ENCODE measurements around the gene GRIP1.

Gene GRIP1

GRCh38 chr12:66331814-66332213 is 347.1 kb downstream of the GRIP1 start:
- no peaks in the 10 kb centered on the region for H3K9me3 ChIP-seq (ENCODE audit: control insufficient read depth in 2 of 2, low read length in 2 of 2)
- no peak overlapping the region for H3K9ac ChIP-seq (ENCODE audit: low read length in 2 of 2)
- no peak overlapping the region for H3K27ac ChIP-seq (ENCODE audit: low read length)
- peaks cover 3 to 10% of the 10 kb centered on the region in 2 donors for H3K36me3 ChIP-seq (ENCODE audit: control insufficient read depth in 2 of 2, insufficient read depth in 2 of 2, low read length in 2 of 2)
- no peaks in the 10 kb centered on the region for H3K4me1 ChIP-seq (ENCODE audit: control insufficient read depth, insufficient read depth, low read length)
- H3K27me3 ChIP-seq (ENCODE audit: control insufficient read depth in 1 of 2, insufficient read depth in 2 of 2, low read length in 2 of 2), result no peaks in the 10 kb centered on the region
- H3K4me3 ChIP-seq (ENCODE audit: low read length in 2 of 2), result no peak overlapping the region

GRCh38 chr12:66331016-66331415 is 347.9 kb downstream of the GRIP1 start:
- Histone ChIP-seq H3K9me3 (ENCODE audit: control insufficient read depth in 2 of 2, low read length in 2 of 2) (no peaks in the 10 kb centered on the region), H3K4me1 (ENCODE audit: control insufficient read depth, insufficient read depth, low read length) (no peaks in the 10 kb centered on the region), H3K36me3 (ENCODE audit: control insufficient read depth in 2 of 2, insufficient read depth in 2 of 2, low read length in 2 of 2) (peaks cover 3 to 10% of the 10 kb centered on the region in 2 donors), H3K9ac (ENCODE audit: low read length in 2 of 2) (no peak overlapping the region), H3K4me3 (ENCODE audit: low read length in 2 of 2) (no peak overlapping the region), H3K27me3 (ENCODE audit: control insufficient read depth in 1 of 2, insufficient read depth in 2 of 2, low read length in 2 of 2) (no peaks in the 10 kb centered on the region), H3K27ac (ENCODE audit: low read length) (no peak overlapping the region)

- no peaks in the 10 kb centered on the region for H3K27me3 ChIP-seq (ENCODE audit: control insufficient read depth in 1 of 2, insufficient read depth in 2 of 2, low read length in 2 of 2)
- H3K9ac ChIP-seq (ENCODE audit: low read length in 2 of 2), result no peak overlapping the region
- no peak overlapping the region for H3K27ac ChIP-seq (ENCODE audit: low read length)
- H3K4me3 ChIP-seq (ENCODE audit: low read length in 2 of 2), result no peak overlapping the region
- H3K4me1 ChIP-seq (ENCODE audit: control insufficient read depth, insufficient read depth, low read length), result no peaks in the 10 kb centered on the region
- H3K9me3 ChIP-seq (ENCODE audit: control insufficient read depth in 2 of 2, low read length in 2 of 2), result no peaks in the 10 kb centered on the region
- peaks cover 3 to 10% of the 10 kb centered on the region in 2 donors for H3K36me3 ChIP-seq (ENCODE audit: control insufficient read depth in 2 of 2, insufficient read depth in 2 of 2, low read length in 2 of 2)
Measured at GRCh38 chr12:66329941-66330340, 348.9 kb downstream of the GRIP1 start.

- no peak overlapping the region for H3K27ac ChIP-seq (ENCODE audit: low read length)
- H3K4me3 ChIP-seq (ENCODE audit: low read length in 2 of 2), result no peak overlapping the region
- no peaks in the 10 kb centered on the region for H3K9me3 ChIP-seq (ENCODE audit: control insufficient read depth in 2 of 2, low read length in 2 of 2)
- H3K27me3 ChIP-seq (ENCODE audit: control insufficient read depth in 1 of 2, insufficient read depth in 2 of 2, low read length in 2 of 2), result no peaks in the 10 kb centered on the region
- H3K4me1 ChIP-seq (ENCODE audit: control insufficient read depth, insufficient read depth, low read length), result no peaks in the 10 kb centered on the region
- no peak overlapping the region for H3K9ac ChIP-seq (ENCODE audit: low read length in 2 of 2)
- no peaks in the 10 kb centered on the region for H3K36me3 ChIP-seq (ENCODE audit: control insufficient read depth in 2 of 2, insufficient read depth in 2 of 2, low read length in 2 of 2)
Measured at GRCh38 chr12:66323017-66323416, 355.9 kb downstream of the GRIP1 start.

GRCh38 chr12:66321435-66321834 is 357.4 kb downstream of the GRIP1 start:
- Histone ChIP-seq H3K27ac (ENCODE audit: low read length) (no peak overlapping the region), H3K36me3 (ENCODE audit: control insufficient read depth in 2 of 2, insufficient read depth in 2 of 2, low read length in 2 of 2) (no peaks in the 10 kb centered on the region), H3K4me1 (ENCODE audit: control insufficient read depth, insufficient read depth, low read length) (no peaks in the 10 kb centered on the region), H3K9ac (ENCODE audit: low read length in 2 of 2) (no peak overlapping the region), H3K4me3 (ENCODE audit: low read length in 2 of 2) (no peak overlapping the region), H3K27me3 (ENCODE audit: control insufficient read depth in 1 of 2, insufficient read depth in 2 of 2, low read length in 2 of 2) (no peaks in the 10 kb centered on the region), H3K9me3 (ENCODE audit: control insufficient read depth in 2 of 2, low read length in 2 of 2) (no peaks in the 10 kb centered on the region)

- no peak overlapping the region for H3K9ac ChIP-seq (ENCODE audit: low read length in 2 of 2)
- H3K4me1 ChIP-seq (ENCODE audit: control insufficient read depth, insufficient read depth, low read length), result no peaks in the 10 kb centered on the region
- no peak overlapping the region for H3K27ac ChIP-seq (ENCODE audit: low read length)
- H3K4me3 ChIP-seq (ENCODE audit: low read length in 2 of 2), result no peak overlapping the region
- no peaks in the 10 kb centered on the region for H3K27me3 ChIP-seq (ENCODE audit: control insufficient read depth in 1 of 2, insufficient read depth in 2 of 2, low read length in 2 of 2)
- H3K36me3 ChIP-seq (ENCODE audit: control insufficient read depth in 2 of 2, insufficient read depth in 2 of 2, low read length in 2 of 2), result no peaks in the 10 kb centered on the region
- H3K9me3 ChIP-seq (ENCODE audit: control insufficient read depth in 2 of 2, low read length in 2 of 2), result no peaks in the 10 kb centered on the region
Measured at GRCh38 chr12:66320996-66321395, 357.9 kb downstream of the GRIP1 start.

GRCh38 chr12:66319266-66319954 is 359.5 kb downstream of the GRIP1 start:
- Histone ChIP-seq H3K4me1 (ENCODE audit: control insufficient read depth, insufficient read depth, low read length) (no peaks in the 10 kb centered on the region), H3K9ac (ENCODE audit: low read length in 2 of 2) (no peak overlapping the region), H3K9me3 (ENCODE audit: control insufficient read depth in 2 of 2, low read length in 2 of 2) (no peaks in the 10 kb centered on the region), H3K27ac (ENCODE audit: low read length) (no peak overlapping the region), H3K27me3 (ENCODE audit: control insufficient read depth in 1 of 2, insufficient read depth in 2 of 2, low read length in 2 of 2) (no peaks in the 10 kb centered on the region), H3K4me3 (ENCODE audit: low read length in 2 of 2) (no peak overlapping the region), H3K36me3 (ENCODE audit: control insufficient read depth in 2 of 2, insufficient read depth in 2 of 2, low read length in 2 of 2) (no peaks in the 10 kb centered on the region)

GRCh38 chr12:66314278-66314677 is 364.6 kb downstream of the GRIP1 start:
- Histone ChIP-seq H3K4me1 (ENCODE audit: control insufficient read depth, insufficient read depth, low read length) (no peaks in the 10 kb centered on the region), H3K27me3 (ENCODE audit: control insufficient read depth in 1 of 2, insufficient read depth in 2 of 2, low read length in 2 of 2) (no peaks in the 10 kb centered on the region), H3K36me3 (ENCODE audit: control insufficient read depth in 2 of 2, insufficient read depth in 2 of 2, low read length in 2 of 2) (peaks cover 5% of the 10 kb centered on the region in 2 donors), H3K9me3 (ENCODE audit: control insufficient read depth in 2 of 2, low read length in 2 of 2) (no peaks in the 10 kb centered on the region), H3K9ac (ENCODE audit: low read length in 2 of 2) (no peak overlapping the region), H3K4me3 (ENCODE audit: low read length in 2 of 2) (no peak overlapping the region), H3K27ac (ENCODE audit: low read length) (no peak overlapping the region)

GRCh38 chr12:66312189-66312588 is 366.7 kb downstream of the GRIP1 start:
- H3K27me3 ChIP-seq (ENCODE audit: control insufficient read depth in 1 of 2, insufficient read depth in 2 of 2, low read length in 2 of 2), result no peaks in the 10 kb centered on the region
- no peak overlapping the region for H3K27ac ChIP-seq (ENCODE audit: low read length)
- H3K4me1 ChIP-seq (ENCODE audit: control insufficient read depth, insufficient read depth, low read length), result no peaks in the 10 kb centered on the region
- H3K9me3 ChIP-seq (ENCODE audit: control insufficient read depth in 2 of 2, low read length in 2 of 2), result no peaks in the 10 kb centered on the region
- no peak overlapping the region for H3K9ac ChIP-seq (ENCODE audit: low read length in 2 of 2)
- H3K4me3 ChIP-seq (ENCODE audit: low read length in 2 of 2), result no peak overlapping the region
- peaks cover 5% of the 10 kb centered on the region in 2 donors for H3K36me3 ChIP-seq (ENCODE audit: control insufficient read depth in 2 of 2, insufficient read depth in 2 of 2, low read length in 2 of 2)

GRCh38 chr12:66309606-66310005 is 369.3 kb downstream of the GRIP1 start:
- Histone ChIP-seq H3K27ac (ENCODE audit: low read length) (no peak overlapping the region), H3K9ac (ENCODE audit: low read length in 2 of 2) (no peak overlapping the region), H3K4me1 (ENCODE audit: control insufficient read depth, insufficient read depth, low read length) (no peaks in the 10 kb centered on the region), H3K36me3 (ENCODE audit: control insufficient read depth in 2 of 2, insufficient read depth in 2 of 2, low read length in 2 of 2) (peaks cover 5 to 8% of the 10 kb centered on the region in 2 donors), H3K9me3 (ENCODE audit: control insufficient read depth in 2 of 2, low read length in 2 of 2) (no peaks in the 10 kb centered on the region), H3K27me3 (ENCODE audit: control insufficient read depth in 1 of 2, insufficient read depth in 2 of 2, low read length in 2 of 2) (no peaks in the 10 kb centered on the region), H3K4me3 (ENCODE audit: low read length in 2 of 2) (no peak overlapping the region)

GRCh38 chr12:66304296-66304900 is 374.5 kb downstream of the GRIP1 start:
- Histone ChIP-seq H3K4me3 (ENCODE audit: low read length in 2 of 2) (no peak overlapping the region), H3K9me3 (ENCODE audit: control insufficient read depth in 2 of 2, low read length in 2 of 2) (no peaks in the 10 kb centered on the region), H3K36me3 (ENCODE audit: control insufficient read depth in 2 of 2, insufficient read depth in 2 of 2, low read length in 2 of 2) (peaks cover 0 to 3% of the 10 kb centered on the region in 2 donors), H3K27ac (ENCODE audit: low read length) (no peak overlapping the region), H3K4me1 (ENCODE audit: control insufficient read depth, insufficient read depth, low read length) (peaks cover 2% of the 10 kb centered on the region), H3K27me3 (ENCODE audit: control insufficient read depth in 1 of 2, insufficient read depth in 2 of 2, low read length in 2 of 2) (no peaks in the 10 kb centered on the region), H3K9ac (ENCODE audit: low read length in 2 of 2) (no peak overlapping the region)
